ENCODE results near the gene THG1L. TPM values are rescaled to one million over a fixed set of nuclear protein-coding genes. Genes with fewer than 3 reads are reported as not detected.

Gene THG1L
- total and polyA plus RNA-seq, 2 donors = 16.7 to 27.9 TPM

DNA sequence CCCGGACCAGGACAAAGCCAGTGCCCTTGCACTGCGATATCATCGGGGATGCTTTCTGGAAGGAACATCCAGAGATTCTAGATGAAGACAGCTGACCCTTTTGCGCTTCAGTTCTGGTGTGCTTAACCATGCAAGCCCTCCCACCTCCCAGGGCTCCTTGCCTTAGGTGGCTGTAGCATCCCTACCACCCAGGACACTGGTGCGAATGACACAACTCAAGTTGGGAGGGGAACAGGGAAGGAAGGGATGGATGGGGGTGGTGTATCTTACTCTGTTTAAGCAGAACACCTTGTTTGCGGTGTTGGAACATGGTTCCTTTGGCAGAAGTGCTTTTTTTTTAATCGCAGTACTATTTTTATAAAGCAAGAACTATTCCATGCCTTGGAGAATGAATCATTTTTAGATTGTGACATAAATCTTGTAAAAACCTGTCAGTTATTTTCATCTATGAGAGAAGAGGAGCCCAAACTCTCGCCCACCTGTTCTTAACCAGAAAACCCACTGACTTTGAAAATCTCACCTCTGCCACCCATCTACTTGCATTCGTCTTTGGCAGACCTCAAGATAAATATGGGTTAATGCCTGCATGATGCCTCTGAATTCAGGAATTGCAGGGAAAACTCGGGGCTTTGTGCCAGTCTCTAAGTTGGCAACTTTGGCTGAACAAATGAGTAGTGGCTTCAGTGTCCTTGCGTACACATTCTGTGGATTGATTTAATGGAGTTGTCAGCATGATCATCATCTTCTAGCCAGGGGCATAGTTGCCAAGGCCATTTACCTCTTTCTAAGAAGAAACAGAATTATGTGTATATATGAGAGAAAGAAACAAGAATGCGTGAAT, 8.4 kb downstream of the THG1L start:
- no peaks in the 10 kb centered on the region for H3K4me1 ChIP-seq (ENCODE audit: insufficient read depth)
- H3K36me3 ChIP-seq (ENCODE audit: insufficient read depth) = peaks cover under 1% of the 10 kb centered on the region
- H3K4me3 ChIP-seq (ENCODE audit: low read depth, low read length) = no peak overlapping the region
- 85% methylated on average over 12 of the region's 12 CpGs for WGBS
- DNase-seq (ENCODE audit: extremely low spot score) = no peak
- H3K27ac ChIP-seq (ENCODE audit: low read depth) = no peak overlapping the region

- Histone ChIP-seq H3K27ac (ENCODE audit: low read depth) (no peak overlapping the region), H3K4me3 (ENCODE audit: low read depth, low read length) (no peak overlapping the region), H3K36me3 (ENCODE audit: insufficient read depth) (no peaks in the 10 kb centered on the region), H3K4me1 (ENCODE audit: insufficient read depth) (no peaks in the 10 kb centered on the region)
- no peak for DNase-seq (ENCODE audit: extremely low spot score)
- 51% methylated on average over 3 of the region's 3 CpGs for WGBS
These were observed 9.0 kb downstream of the THG1L start for GRCh38 chr5:157740229-157740610.

DNA sequence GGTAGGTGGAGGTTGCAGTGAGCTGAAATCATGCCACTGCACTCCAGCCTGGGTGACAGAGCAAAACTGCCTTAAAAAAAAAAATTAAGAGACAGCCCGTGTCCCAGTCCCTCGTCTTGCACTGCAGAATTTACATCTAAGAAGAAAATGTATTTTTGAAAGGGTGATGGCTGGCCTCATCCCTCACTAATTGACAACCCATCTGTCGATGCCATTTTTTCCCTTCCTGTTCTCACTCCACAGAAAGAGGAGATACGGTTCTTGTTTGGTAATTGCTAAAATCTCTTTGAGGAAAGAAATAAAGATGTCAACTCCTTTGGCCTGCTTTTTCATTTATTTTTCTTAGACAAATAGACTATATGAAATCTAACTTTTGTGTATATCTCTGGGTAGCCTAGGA, 9.9 kb downstream of the THG1L start:
- 75% methylated on average over 4 of the region's 4 CpGs for WGBS
- no peaks in the 10 kb centered on the region for H3K36me3 ChIP-seq (ENCODE audit: insufficient read depth)
- no peaks in the 10 kb centered on the region for H3K4me1 ChIP-seq (ENCODE audit: insufficient read depth)
- no peak overlapping the region for H3K27ac ChIP-seq (ENCODE audit: low read depth)
- no peak overlapping the region for H3K4me3 ChIP-seq (ENCODE audit: low read depth, low read length)
- DNase-seq (ENCODE audit: extremely low spot score) = no peak

DNA sequence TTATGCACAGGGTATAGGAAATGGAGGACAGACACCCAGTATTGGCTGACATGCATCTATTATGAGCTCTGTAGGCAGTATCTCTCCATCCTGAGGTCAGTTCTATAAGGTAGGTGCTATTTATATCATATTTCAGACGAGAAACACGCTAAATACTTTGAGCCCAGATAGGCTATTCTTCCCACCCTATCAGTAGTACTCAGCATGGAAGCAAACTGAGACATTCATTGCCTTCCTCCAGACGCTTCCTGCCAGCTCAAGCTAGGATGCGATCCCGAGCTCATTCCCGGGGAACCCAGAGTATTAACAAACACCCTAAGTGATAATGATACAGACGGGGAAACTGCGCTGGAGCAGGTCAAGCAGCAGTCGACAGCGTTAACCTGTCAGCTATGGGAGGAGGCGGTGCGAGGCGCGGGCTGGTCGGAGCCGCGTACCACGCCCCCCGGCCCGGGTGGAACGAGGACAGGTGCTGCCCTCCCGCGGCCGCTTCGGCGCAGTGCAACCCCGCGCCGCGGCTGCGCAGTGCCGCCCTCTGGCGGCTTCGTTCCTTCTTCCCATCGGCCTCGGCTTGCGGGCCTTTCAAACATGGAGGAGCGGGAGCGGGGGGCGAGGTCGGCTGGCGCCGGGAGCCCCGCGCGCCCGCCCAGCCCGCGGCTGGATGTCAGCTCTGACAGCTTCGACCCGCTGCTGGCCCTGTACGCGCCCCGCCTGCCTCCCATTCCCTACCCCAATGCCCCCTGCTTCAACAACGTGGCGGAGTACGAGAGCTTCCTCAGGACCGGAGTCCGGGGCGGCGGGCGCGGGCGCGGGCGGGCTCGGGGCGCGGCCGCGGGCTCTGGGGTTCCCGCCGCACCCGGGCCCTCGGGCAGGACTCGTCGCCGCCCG, 12.2 kb downstream of the THG1L start, which contains the start of gene LSM11:
TSS of gene LSM11 (plus strand) at position 550 of the 888 bp plus-strand sequence. CDS start at position 589, 39 bp downstream.
- Histone ChIP-seq H3K4me1 (ENCODE audit: insufficient read depth) (no peaks in the 10 kb centered on the region), H3K4me3 (ENCODE audit: low read depth, low read length) (peak within 1 kb of the TSS; percentile 89), H3K27ac (ENCODE audit: low read depth) (no peak within 1 kb of the TSS), H3K36me3 (ENCODE audit: insufficient read depth) (no peaks in the 10 kb centered on the region)
- WGBS = under 1% methylated on average over 79 of the region's 79 CpGs
- DNase-seq (ENCODE audit: extremely low spot score) = peak; percentile 40

DNA sequence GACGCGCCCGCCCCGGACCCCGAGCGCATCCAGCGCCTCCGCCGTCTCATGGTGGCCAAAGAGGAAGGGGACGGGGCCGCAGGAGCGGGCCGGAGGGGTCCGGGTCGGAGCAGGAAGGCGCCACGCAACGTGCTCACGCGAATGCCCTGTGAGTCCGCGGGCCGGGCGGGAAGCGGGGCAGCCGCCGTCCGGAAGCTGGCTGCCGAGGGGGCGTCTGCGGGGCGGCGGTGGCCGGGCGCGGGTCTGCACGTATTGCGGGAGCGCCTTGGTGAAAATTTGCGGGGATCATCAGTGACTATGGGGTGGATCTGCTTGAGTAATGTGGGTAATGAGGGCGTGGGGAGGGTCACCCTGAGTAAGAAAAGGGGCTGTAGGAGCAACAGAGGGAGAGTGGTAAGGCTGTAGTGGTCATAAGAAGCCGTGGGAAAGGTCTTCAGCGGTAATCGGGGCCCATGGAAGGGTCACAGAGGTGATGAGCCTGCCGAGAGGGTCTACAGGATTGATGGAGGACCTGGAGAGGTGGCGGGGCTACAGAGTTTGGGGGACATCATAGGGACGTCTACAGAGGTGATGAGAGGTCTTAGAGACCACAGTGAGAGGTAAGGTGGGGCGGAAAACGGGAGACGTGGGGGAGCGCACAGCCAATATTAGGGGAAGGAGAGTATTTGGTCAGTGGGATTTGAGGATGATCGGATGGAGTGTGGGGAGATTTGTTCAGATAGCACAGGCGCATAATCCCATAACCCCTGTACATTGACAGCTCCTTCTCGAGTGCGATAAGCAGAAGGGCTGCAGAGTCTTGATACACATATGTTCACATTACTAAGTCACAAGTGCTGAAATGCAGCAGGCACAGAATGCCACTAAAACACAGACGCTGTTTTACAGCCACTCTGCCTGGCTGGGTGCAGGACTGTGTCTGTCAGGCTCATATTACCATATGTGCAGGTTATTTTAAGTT, 13.1 kb downstream of the THG1L start:
- Histone ChIP-seq H3K27ac (ENCODE audit: low read depth) (no peak overlapping the region), H3K4me3 (ENCODE audit: low read depth, low read length) (peak overlapping the region; percentile 89), H3K36me3 (ENCODE audit: insufficient read depth) (no peaks in the 10 kb centered on the region), H3K4me1 (ENCODE audit: insufficient read depth) (no peaks in the 10 kb centered on the region)
- WGBS = 3% methylated on average over 56 of the region's 56 CpGs
- no peak for DNase-seq (ENCODE audit: extremely low spot score)

DNA sequence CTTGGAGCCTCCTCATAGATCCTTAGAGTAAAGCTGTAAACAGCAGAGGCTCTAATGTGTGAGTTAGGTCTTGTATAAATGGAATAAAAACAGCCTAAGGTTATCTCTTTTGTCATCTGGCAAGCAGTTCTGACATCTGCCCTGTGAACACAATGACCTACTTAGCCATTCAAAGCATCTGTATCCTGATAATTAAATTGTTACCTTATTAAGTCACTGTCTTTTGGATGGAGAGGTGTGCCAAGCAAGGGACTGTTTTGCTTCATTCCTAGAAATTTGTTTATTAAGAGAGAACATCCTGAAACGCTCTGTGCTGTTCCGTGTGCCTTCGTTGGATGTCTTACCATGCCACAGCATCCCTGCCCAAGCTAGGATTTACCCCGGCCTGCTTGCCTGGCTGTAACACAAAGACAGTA, 13.8 kb downstream of the THG1L start:
- no peaks in the 10 kb centered on the region for H3K36me3 ChIP-seq (ENCODE audit: insufficient read depth)
- peak overlapping the region; percentile 89 for H3K4me3 ChIP-seq (ENCODE audit: low read depth, low read length)
- DNase-seq (ENCODE audit: extremely low spot score) = no peak
- H3K4me1 ChIP-seq (ENCODE audit: insufficient read depth) = no peaks in the 10 kb centered on the region
- 55% methylated on average over 4 of the region's 4 CpGs for WGBS
- H3K27ac ChIP-seq (ENCODE audit: low read depth) = no peak overlapping the region

DNA sequence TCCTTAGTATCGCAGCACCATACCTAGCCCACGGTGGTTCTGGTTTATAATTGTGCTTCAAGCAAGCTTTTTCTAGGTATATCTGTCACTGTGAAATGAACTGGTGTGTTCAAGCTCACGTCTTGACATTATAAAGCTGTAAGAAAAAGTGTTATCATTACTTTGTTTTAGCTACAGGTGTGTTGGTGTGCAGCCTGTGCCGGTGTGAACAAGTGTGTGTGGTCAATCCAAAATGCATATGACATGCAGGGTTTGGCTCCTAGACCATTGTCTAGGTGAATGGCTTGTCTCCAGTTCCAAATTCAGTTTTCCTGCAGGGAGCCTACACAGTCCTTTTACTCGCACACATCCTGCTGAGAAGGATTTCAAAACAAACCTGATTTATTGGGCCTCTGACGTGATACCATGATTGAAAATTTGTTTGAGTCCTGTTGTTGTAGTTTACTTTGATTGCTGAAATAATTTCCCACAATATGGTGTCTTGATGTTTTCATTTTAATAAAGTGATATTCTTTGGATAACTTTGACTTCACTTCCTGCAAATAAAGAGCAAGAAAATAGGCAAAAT, 16.0 kb downstream of the THG1L start:
- Histone ChIP-seq H3K4me1 (ENCODE audit: insufficient read depth) (no peaks in the 10 kb centered on the region), H3K36me3 (ENCODE audit: insufficient read depth) (peaks cover 2% of the 10 kb centered on the region), H3K27ac (ENCODE audit: low read depth) (no peak overlapping the region), H3K4me3 (ENCODE audit: low read depth, low read length) (no peak overlapping the region)
- WGBS = 72% methylated on average over 6 of the region's 6 CpGs
- no peak for DNase-seq (ENCODE audit: extremely low spot score)

- Histone ChIP-seq H3K4me1 (ENCODE audit: insufficient read depth) (no peaks in the 10 kb centered on the region), H3K4me3 (ENCODE audit: low read depth, low read length) (no peak overlapping the region), H3K27ac (ENCODE audit: low read depth) (no peak overlapping the region), H3K36me3 (ENCODE audit: insufficient read depth) (peaks cover 4% of the 10 kb centered on the region)
- WGBS = 83% methylated on average over 8 of the region's 8 CpGs
- DNase-seq (ENCODE audit: extremely low spot score) = no peak
These were observed 16.8 kb downstream of the THG1L start for GRCh38 chr5:157747766-157748700.

- H3K27ac ChIP-seq (ENCODE audit: low read depth) = no peak overlapping the region
These were observed 17.7 kb downstream of the THG1L start for GRCh38 chr5:157748760-157749461.

GRCh38 chr5:157749462-157749799, 18.2 kb downstream of the THG1L start:
- no peaks in the 10 kb centered on the region for H3K4me1 ChIP-seq (ENCODE audit: insufficient read depth)
- H3K36me3 ChIP-seq (ENCODE audit: insufficient read depth) = peaks cover 4% of the 10 kb centered on the region
- no peak overlapping the region for H3K4me3 ChIP-seq (ENCODE audit: low read depth, low read length)
- no peak overlapping the region for H3K27ac ChIP-seq (ENCODE audit: low read depth)
- no peak for DNase-seq (ENCODE audit: extremely low spot score)
- 82% methylated on average over 11 of the region's 11 CpGs for WGBS

More at GRCh38 chr5:157748760-157749461, 17.7 kb downstream of the THG1L start:
- no peaks in the 10 kb centered on the region for H3K4me1 ChIP-seq (ENCODE audit: insufficient read depth)
- WGBS = 49% methylated on average over 4 of the region's 4 CpGs
- H3K36me3 ChIP-seq (ENCODE audit: insufficient read depth) = peaks cover 4% of the 10 kb centered on the region
- DNase-seq (ENCODE audit: extremely low spot score) = no peak
- H3K4me3 ChIP-seq (ENCODE audit: low read depth, low read length) = no peak overlapping the region

- 25% methylated on average over 1 of the region's 1 CpG for WGBS
- DNase-seq (ENCODE audit: extremely low spot score) = no peak
- H3K4me3 ChIP-seq (ENCODE audit: low read depth, low read length) = no peak overlapping the region
- no peaks in the 10 kb centered on the region for H3K4me1 ChIP-seq (ENCODE audit: insufficient read depth)
- no peak overlapping the region for H3K27ac ChIP-seq (ENCODE audit: low read depth)
- H3K36me3 ChIP-seq (ENCODE audit: insufficient read depth) = peaks cover 4% of the 10 kb centered on the region
These were observed 19.1 kb downstream of the THG1L start for GRCh38 chr5:157750320-157750719.

Data from urinary bladder (tissue), 4 donors.